PC-3 (cell line): Measurements from ENCODE around the gene KDM1A. TPM values are rescaled to one million over a fixed set of nuclear protein-coding genes. Genes with fewer than 3 reads are reported as not detected.

Experiments used
- ATAC-seq: fragments of 200-7000 bp; cut with Tn5 transposase; 2 replicates; pipeline ENCODE4 v1.9.1; 2020; ENCODE audit warnings: mild to moderate bottlenecking, moderate library complexity
- BruUV-seq: library from RNA; stranded (reverse); fragments of 400-500 nt; replicated peaks from 2 replicates; lab custom pipeline; 2021; lab: Mats Ljungman, UMichigan
- CTCF ChIA-PET: fragments of 300-600 bp; sonication (Branson Sonifier 250); formaldehyde crosslinking; loops from one replicate; lab custom pipeline; 2022; ENCODE audit warnings: antibody characterized with exemption; lab: Charles Lee
- POLR2A ChIA-PET: fragments of 300-600 bp; sonication (Branson Sonifier 250); formaldehyde crosslinking; loops from one replicate; lab custom pipeline; 2022; ENCODE audit warnings: antibody characterized with exemption; ENCODE audit not compliant: unreplicated experiment; lab: Charles Lee
- DNase-seq: peaks from one replicate; pipeline ENCODE4 v3.0.0-alpha.2; 2015
- H2AFZ ChIP-seq: fragments of 300-600 bp; sonication (generic); 2 replicates; pipeline ENCODE4 v1.6.0; 2016; ENCODE audit warnings: antibody characterized with exemption, low read length
- H3F3A ChIP-seq: fragments of 300-600 bp; sonication (generic); one replicate; pipeline ENCODE4 v1.6.0; 2017; ENCODE audit warnings: antibody characterized with exemption, low read length, control low read depth, mild to moderate bottlenecking; ENCODE audit not compliant: unreplicated experiment
- H3K27ac ChIP-seq: fragments of 300-600 bp; sonication (generic); 2 replicates; pipeline ENCODE4 v1.5.1; 2016; ENCODE audit warnings: mild to moderate bottlenecking, low read length
- H3K27me3 ChIP-seq: fragments of 300-600 bp; sonication (generic); 2 replicates; pipeline ENCODE4 v1.6.1; 2016; ENCODE audit warnings: low read length, mixed read lengths
- H3K36me3 ChIP-seq: fragments of 300-600 bp; sonication (generic); 2 replicates; pipeline ENCODE4 v1.6.1; 2016; ENCODE audit warnings: low read depth, mixed run types, low read length, mixed read lengths
- H3K4me1 ChIP-seq: fragments of 300-600 bp; sonication (generic); 2 replicates; pipeline ENCODE4 v1.5.1; 2016; ENCODE audit warnings: low read length; ENCODE audit not compliant: insufficient read depth
- H3K4me2 ChIP-seq: fragments of 300-600 bp; sonication (generic); 2 replicates; pipeline ENCODE4 v1.6.0; 2016; ENCODE audit warnings: low read length
- H3K4me3 ChIP-seq: fragments of 300-600 bp; sonication (generic); 2 replicates; pipeline ENCODE4 v1.5.1; 2016; ENCODE audit warnings: mild to moderate bottlenecking, low read length, mixed read lengths
- H3K79me2 ChIP-seq: fragments of 300-600 bp; sonication (generic); 2 replicates; pipeline ENCODE4 v1.6.1; 2017; ENCODE audit warnings: low read length, mixed read lengths
- H3K9ac ChIP-seq: fragments of 300-600 bp; sonication (generic); 2 replicates; pipeline ENCODE4 v1.6.0; 2016; ENCODE audit warnings: mild to moderate bottlenecking, low read length
- H3K9me2 ChIP-seq: fragments of 300-600 bp; sonication (generic); replicated peaks from 2 replicates; pipeline ENCODE4 v1.6.1; 2016; ENCODE audit warnings: mixed run types, low read length, mixed read lengths
- H3K9me3 ChIP-seq: fragments of 300-600 bp; sonication (generic); 2 replicates; pipeline ENCODE4 v1.6.1; 2016; ENCODE audit warnings: low read length, mixed read lengths
- H4K20me1 ChIP-seq: fragments of 300-600 bp; sonication (generic); 2 replicates; pipeline ENCODE4 v1.6.1; 2016; ENCODE audit warnings: low read length, mixed read lengths
- EZH2 ChIP-seq: fragments of 300-600 bp; sonication (generic); IDR thresholded peaks from one replicate; pipeline ENCODE4 v1.6.1; 2017; ENCODE audit warnings: antibody characterized with exemption, mild to moderate bottlenecking, low read length; ENCODE audit not compliant: unreplicated experiment
- EZH2phosphoT487 ChIP-seq: fragments of 300-600 bp; sonication (generic); IDR thresholded peaks from 2 replicates; pipeline ENCODE4 v1.6.1; 2018; ENCODE audit warnings: mild to moderate bottlenecking, antibody characterized with exemption, low read length, borderline replicate concordance
- intact Hi-C: fragments of 100-400 bp; cut with micrococcal nuclease; formaldehyde crosslinking; loops from 2 replicates; pipeline ENCODE4 v1.9.0; 2023
- total RNA-seq: library from RNA; depleted of rRNA; stranded (reverse); fragments of >200 nt; gene quantifications from 2 replicates; pipeline ENCODE4 v1.2.3, GENCODE V29; 2014
- TF ChIP-seq, protein P1 (sequence below): fragments of 300-600 bp; sonication (generic); conservative IDR thresholded peaks from 2 replicates; pipeline ENCODE4 v1.5.1; 2017; ENCODE audit warnings: antibody characterized with exemption, low read depth, mild to moderate bottlenecking, low read length

Gene KDM1A
- total RNA-seq, 1 experiment from 2014 or later, result 186 TPM

DNA sequence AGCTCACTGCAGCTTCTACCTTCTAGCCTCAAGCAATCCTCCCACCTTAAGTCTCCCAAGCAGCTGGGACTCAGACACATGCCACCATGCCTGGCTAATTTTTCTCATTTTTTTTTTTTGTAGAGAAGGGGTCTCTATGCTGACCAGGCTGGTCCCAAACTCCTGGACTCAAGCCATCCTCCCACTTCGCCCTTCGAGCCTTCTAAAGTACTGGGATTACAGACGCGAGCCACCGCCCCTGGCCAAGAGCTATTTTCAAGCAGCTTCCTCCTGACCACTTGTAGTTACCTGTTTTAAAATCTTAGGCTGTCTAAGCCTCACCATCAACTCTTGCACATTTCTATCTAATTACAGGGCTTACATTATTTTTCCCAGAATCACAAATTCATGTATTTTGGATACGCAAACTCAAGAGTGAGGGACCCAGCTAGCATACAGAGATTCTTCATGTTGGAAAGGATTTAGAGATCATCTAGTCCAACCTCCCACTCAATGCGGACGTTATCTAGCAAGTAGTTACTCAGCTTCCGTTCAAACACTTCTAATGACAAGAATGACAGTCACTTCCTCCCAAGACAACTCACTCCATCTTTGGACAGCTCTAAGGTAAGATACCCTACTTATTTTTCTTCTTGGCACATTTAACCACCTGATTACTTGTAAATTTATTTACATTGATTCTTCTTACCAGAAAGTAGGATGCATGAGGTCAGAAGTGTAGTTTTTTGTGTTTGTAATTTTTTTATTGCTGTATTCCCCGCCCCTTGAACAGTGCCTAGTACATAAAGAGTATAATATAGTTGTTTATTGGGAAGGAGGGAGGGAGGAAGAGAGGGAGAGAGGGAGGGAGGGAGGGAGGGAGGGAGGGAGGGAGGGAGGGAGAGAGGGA, 84.0 kb downstream of the KDM1A start:
- peak; percentile 88 for DNase-seq
- TF ChIP-seq EZH2 (no peak), EZH2phosphoT487 (no peak)
- TF ChIP-seq, protein P1, sequence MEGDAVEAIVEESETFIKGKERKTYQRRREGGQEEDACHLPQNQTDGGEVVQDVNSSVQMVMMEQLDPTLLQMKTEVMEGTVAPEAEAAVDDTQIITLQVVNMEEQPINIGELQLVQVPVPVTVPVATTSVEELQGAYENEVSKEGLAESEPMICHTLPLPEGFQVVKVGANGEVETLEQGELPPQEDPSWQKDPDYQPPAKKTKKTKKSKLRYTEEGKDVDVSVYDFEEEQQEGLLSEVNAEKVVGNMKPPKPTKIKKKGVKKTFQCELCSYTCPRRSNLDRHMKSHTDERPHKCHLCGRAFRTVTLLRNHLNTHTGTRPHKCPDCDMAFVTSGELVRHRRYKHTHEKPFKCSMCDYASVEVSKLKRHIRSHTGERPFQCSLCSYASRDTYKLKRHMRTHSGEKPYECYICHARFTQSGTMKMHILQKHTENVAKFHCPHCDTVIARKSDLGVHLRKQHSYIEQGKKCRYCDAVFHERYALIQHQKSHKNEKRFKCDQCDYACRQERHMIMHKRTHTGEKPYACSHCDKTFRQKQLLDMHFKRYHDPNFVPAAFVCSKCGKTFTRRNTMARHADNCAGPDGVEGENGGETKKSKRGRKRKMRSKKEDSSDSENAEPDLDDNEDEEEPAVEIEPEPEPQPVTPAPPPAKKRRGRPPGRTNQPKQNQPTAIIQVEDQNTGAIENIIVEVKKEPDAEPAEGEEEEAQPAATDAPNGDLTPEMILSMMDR, result no peak
- ATAC-seq, result peak; percentile 68
- Histone ChIP-seq H3K27ac (peak overlapping the region; percentile 86), H3K4me2 (peak overlapping the region; percentile 62), H3K9me3 (no peaks in the 10 kb centered on the region), H2AFZ (no peak overlapping the region), H3K36me3 (peaks cover 6% of the 10 kb centered on the region; the same call in 1 of the 2 replicates), H3K4me3 (no peak overlapping the region; the same call in 1 of the 2 replicates), H3K9ac (peak overlapping the region; percentile 32), H3K4me1 (peaks cover 55% of the 10 kb centered on the region), H4K20me1 (no peaks in the 10 kb centered on the region), H3K9me2 (no peaks in the 10 kb centered on the region), H3K27me3 (no peaks in the 10 kb centered on the region), H3K79me2 (peaks cover 22% of the 10 kb centered on the region), H3F3A (peaks cover 13% of the 10 kb centered on the region)
- ChIA-PET POLR2A (interaction anchor here (0.5 to 0.7 kb wide), 6 partner anchors 66 to 242 kb away, joined by 3 to 11 read pairs (median 4); no protein-coding TSS in a partner anchor), CTCF (interaction anchor here (0.6 kb wide), 1 partner anchor 95 kb away, joined by 3 read pairs; no protein-coding TSS in a partner anchor)
- BruUV-seq, result TSS peak; percentile 43
- intact Hi-C loops, result loop anchor here (5.0 kb wide), 1 partner anchor 64 kb away; the partner anchor contains the start of gene LUZP1

DNA sequence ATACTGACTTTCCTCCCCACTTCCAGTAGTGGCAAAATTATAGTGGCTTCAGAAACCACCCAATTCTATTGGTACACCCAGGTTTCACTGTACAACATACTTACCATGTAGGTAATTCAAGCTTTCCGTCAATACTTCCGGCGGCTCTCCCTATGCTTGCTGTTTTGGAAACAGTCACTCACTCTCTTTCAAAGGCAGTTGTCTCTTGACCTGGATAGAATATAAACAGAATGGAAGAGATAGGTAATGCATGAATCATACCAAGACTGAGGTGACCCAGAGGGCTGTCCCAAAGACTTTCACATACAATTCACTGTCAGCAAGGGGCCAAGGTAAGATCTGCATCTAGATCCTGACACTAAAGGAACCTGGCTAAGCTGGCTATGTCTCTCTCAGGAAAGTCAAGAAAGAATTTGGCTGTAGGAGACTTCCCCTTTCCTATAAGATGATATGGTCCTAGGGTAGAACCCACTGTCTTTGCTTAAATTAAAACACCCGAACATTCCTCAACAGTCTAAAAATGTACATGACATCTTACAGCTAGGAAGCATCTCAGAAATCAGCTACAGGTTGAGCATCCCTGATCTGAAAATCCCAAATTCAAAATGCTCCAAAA, 89.8 kb downstream of the KDM1A start:
- Histone ChIP-seq H3K27me3 (no peaks in the 10 kb centered on the region), H3K9me3 (no peaks in the 10 kb centered on the region), H3K9ac (no peak overlapping the region), H3K27ac (no peak overlapping the region), H3K79me2 (peaks cover 48% of the 10 kb centered on the region), H2AFZ (no peak overlapping the region), H4K20me1 (peaks cover 8% of the 10 kb centered on the region; the same call in 1 of the 2 replicates), H3F3A (peaks cover 5% of the 10 kb centered on the region), H3K4me3 (no peak overlapping the region), H3K9me2 (no peaks in the 10 kb centered on the region), H3K36me3 (peaks cover 12% of the 10 kb centered on the region; the same call in 1 of the 2 replicates), H3K4me1 (peaks cover 17% of the 10 kb centered on the region), H3K4me2 (0 out of 2 replicates have a peak overlapping the region, but pooled peaks have one; percentile 5)
- no peak for TF ChIP-seq EZH2
- TF ChIP-seq, protein P1, result no peak
- peak; percentile 42 for ATAC-seq
- DNase-seq, result peak; percentile 46
- intact Hi-C loops, result no loop called here
- BruUV-seq, result no TSS peak
- POLR2A ChIA-PET, result no interaction called here
- CTCF ChIA-PET, result interaction anchor here (0.6 to 0.7 kb wide), 2 partner anchors 10 to 50 kb away, joined by 3 to 4 read pairs; no protein-coding TSS in a partner anchor
